Esophagus squamous epithelium (tissue), 5 donors: ENCODE results near the gene CKLF. TPM values are rescaled to one million over a fixed set of nuclear protein-coding genes. Genes with fewer than 3 reads are reported as not detected.

Experiments used
- DNase-seq: peaks from one replicate; lab custom pipeline; 2025; lab: John Stamatoyannopoulos, UW
- H3K27ac ChIP-seq, 4 donors: fragments of 200-600 bp; sonication (generic); one replicate each; pipeline ENCODE4 v1.5.1; 2016 to 2019; ENCODE audit warnings: mild to moderate bottlenecking in 1 of 4
- H3K27me3 ChIP-seq, 4 donors: fragments of 200-600 bp; sonication (generic); 1 replicate in 3 of 4; 2 replicates in 1 of 4; pipeline versions ENCODE4 v1.5.1 to v1.6.0; 2017 to 2021; ENCODE audit warnings: antibody characterized with exemption in 1 of 4
- H3K36me3 ChIP-seq, 3 donors: fragments of 200-600 bp; sonication (generic); one replicate each; pipeline ENCODE4 v1.5.1; 2016 to 2019
- H3K4me1 ChIP-seq, 3 donors: fragments of 200-600 bp; sonication (generic); one replicate each; pipeline ENCODE4 v1.5.1; 2017 to 2019
- H3K4me3 ChIP-seq, 4 donors: fragments of 200-600 bp; sonication (generic); 1 replicate in 3 of 4; 2 replicates in 1 of 4; pipeline ENCODE4 v1.5.1; 2016 to 2019; ENCODE audit warnings: mild to moderate bottlenecking in 2 of 4, moderate library complexity in 1 of 4
- H3K9me3 ChIP-seq, 3 donors: fragments of 200-600 bp; sonication (generic); one replicate each; pipeline ENCODE4 v1.5.1; 2016 to 2019
- POLR2A ChIP-seq, 4 donors: fragments of 450-650 bp; IDR thresholded peaks; one replicate each; pipeline ENCODE4 v1.6.1; 2017; ENCODE audit warnings: antibody characterized with exemption in 4 of 4, mild to moderate bottlenecking in 4 of 4, moderate library complexity in 3 of 4
- WGBS, 2 donors: methylation state at CpG; one replicate each; pipeline ENCODE4 v1.1.5; 2018; 5-methylcytosine and 5-hydroxymethylcytosine counted together
- intact Hi-C: fragments of 100-400 bp; cut with DNase I; formaldehyde crosslinking; loops from one replicate; pipeline ENCODE4 v1.15.0; 2022
- total RNA-seq, 4 donors: library from RNA; depleted of rRNA; stranded (reverse); fragments of >200 nt; gene quantifications; one replicate each; pipeline ENCODE4 v1.1.0, GENCODE V29; 2016
- TF ChIP-seq, protein P1 (sequence below), 6 experiments: fragments of 450-650 bp in 4 of 6; fragments of 200-600 bp in 2 of 6; sonication (generic) in 2 of 6; IDR thresholded peaks; one replicate each; pipeline ENCODE4 v1.5.1; 2016 to 2019; ENCODE audit warnings: antibody characterized with exemption in 6 of 6, mild to moderate bottlenecking in 4 of 6, moderate library complexity in 4 of 6
- donor health status: DM: yes; HTN: yes; CAD: no.

CKLF gene
- total RNA-seq, 4 donors from 2014 or later = 8.6 to 34.1 (median 16.9) TPM

DNA sequence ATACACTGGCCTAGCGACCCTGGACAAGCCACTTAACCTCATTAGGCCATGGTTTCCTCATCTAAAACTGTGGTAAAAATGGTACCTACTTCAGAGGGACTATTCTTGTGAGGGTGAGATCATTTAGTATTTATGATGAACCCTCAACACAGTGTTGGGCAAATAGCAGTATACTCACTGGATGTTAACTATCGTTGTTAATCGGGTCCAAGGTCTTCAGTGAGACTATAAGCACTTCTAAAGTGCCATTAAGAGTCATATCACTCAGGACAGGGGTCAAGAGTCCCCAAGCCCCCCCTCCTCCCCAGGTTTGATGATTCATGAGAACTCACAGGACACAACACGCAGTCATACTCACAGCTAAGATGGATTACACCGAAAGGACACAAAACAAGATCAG, 13.5 kb upstream of the CKLF start:
- intact Hi-C loops = no loop called here
- Histone ChIP-seq H3K27me3 (no peaks in the 10 kb centered on the region), H3K4me3 (no peak overlapping the region), H3K4me1 (peaks cover 0 to 12% (median 0%) of the 10 kb centered on the region in 3 donors), H3K9me3 (no peaks in the 10 kb centered on the region), H3K27ac (no peak overlapping the region), H3K36me3 (peaks cover 0 to 91% (median 4%) of the 10 kb centered on the region in 3 donors)
- TF ChIP-seq, protein P1, sequence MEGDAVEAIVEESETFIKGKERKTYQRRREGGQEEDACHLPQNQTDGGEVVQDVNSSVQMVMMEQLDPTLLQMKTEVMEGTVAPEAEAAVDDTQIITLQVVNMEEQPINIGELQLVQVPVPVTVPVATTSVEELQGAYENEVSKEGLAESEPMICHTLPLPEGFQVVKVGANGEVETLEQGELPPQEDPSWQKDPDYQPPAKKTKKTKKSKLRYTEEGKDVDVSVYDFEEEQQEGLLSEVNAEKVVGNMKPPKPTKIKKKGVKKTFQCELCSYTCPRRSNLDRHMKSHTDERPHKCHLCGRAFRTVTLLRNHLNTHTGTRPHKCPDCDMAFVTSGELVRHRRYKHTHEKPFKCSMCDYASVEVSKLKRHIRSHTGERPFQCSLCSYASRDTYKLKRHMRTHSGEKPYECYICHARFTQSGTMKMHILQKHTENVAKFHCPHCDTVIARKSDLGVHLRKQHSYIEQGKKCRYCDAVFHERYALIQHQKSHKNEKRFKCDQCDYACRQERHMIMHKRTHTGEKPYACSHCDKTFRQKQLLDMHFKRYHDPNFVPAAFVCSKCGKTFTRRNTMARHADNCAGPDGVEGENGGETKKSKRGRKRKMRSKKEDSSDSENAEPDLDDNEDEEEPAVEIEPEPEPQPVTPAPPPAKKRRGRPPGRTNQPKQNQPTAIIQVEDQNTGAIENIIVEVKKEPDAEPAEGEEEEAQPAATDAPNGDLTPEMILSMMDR (IDR thresholded peaks at IDR 0.05) = no peak
- no peak for TF ChIP-seq POLR2A (IDR thresholded peaks at IDR 0.05)
- no peak for DNase-seq
- WGBS, 2 donors = 83 to 85% methylated on average over 2 to 5 of the region's 5 CpGs

DNA sequence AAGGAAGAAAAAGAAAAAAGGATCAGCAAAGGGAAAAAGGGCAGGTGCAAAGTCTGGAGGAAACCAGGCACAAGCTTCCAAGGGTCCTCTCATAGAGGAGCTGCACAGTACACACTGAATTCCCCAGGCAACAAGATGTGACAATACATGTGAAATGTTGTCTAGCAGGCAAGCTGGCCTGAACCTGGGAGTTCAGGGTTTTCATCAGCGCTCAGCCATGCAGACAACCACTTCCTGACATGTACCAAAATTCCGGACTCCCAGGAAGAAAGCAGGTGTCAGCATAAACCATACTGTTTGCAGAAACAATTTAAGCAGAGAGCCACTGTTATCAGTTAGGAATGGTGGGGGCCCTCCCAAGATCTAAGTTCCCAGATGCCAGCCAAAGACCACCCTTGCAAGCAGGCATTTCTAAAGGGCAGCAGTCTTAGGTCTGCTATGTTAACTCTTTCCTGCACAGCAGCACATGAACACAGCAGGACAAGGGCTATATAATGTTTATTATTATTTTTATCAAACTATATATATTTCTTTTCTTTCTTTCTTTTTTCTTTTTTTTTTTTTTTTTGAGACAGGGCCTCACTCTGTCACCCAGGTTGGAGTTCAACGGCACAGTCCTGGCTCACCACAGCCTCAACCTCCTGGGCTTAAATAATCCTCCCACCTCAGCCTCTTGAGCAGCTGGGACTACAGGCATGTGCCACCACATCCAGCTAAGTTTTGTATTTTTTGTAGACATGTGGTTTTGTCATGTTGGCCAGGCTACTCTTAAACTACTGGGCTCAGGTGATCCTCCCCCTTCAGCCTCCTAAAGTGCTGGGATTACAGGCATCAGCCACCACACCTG, 12.5 kb upstream of the CKLF start:
- H3K4me3 ChIP-seq = no peak overlapping the region
- no peak for DNase-seq
- intact Hi-C loops = no loop called here

DNA sequence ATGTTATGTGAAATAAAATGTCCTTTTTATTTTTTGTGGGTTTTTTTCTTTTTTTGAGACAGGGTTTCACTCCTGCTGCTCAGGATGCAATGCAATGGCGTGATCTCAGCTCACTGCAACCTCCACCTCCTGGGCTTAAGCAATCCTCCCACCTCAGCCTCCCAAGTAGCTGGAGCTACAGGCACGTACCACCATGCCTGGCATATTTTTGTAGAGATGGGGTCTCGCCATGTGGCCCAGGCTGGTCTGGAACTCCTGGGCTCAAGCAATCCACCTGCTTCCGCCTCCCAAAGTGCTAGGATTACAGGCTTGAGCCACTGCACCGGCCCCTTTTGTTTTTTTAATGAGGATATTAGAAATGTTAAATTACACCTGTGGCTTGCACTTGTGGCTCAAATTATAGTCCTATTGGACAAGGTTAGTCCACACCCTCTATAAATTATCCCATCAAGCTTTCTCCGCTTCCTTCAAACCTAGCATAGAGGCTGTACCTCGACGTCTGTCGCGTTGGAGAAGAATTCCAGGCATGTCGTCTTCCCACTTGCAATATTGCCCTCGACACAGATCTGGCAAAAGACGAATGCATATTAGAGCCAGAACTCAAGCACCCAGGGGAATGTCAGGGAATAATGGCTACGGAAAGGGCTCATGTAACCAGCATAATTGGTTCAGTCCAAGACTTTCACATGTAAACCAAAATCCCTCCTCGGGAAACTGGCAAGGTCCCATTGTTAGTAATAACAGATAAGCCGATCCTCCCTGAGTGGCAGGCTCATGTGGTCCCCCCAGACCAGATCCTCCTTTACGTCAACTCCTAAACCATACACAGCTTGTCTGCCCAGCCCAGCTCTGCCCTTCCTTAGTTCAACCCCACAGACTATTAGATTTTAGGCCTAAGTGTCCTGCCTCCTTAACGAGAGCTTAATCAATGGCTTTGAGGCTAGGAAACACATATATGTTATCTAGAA, 10.7 kb upstream of the CKLF start:
- no peaks in the 10 kb centered on the region for H3K27me3 ChIP-seq
- 87 to 91% methylated on average over 16 to 18 of the region's 18 CpGs for WGBS, 2 donors
- no peak for DNase-seq
- H3K27ac ChIP-seq = no peak overlapping the region
- TF ChIP-seq POLR2A (IDR thresholded peaks at IDR 0.05) = no peak
- TF ChIP-seq, protein P1 (IDR thresholded peaks at IDR 0.05) = no peak
- H3K36me3 ChIP-seq = peaks cover 0 to 84% (median 0%) of the 10 kb centered on the region in 3 donors
- H3K4me3 ChIP-seq = no peak overlapping the region
- no peaks in the 10 kb centered on the region for H3K9me3 ChIP-seq
- intact Hi-C loops = no loop called here
- peaks cover 0 to 12% (median 0%) of the 10 kb centered on the region in 3 donors for H3K4me1 ChIP-seq

More for the DNA sequence above, 12.5 kb upstream of the CKLF start:
- H3K27ac ChIP-seq = no peak overlapping the region
- no peak for TF ChIP-seq POLR2A (IDR thresholded peaks at IDR 0.05)
- TF ChIP-seq, protein P1 (IDR thresholded peaks at IDR 0.05) = no peak
- H3K4me1 ChIP-seq = peaks cover 0 to 12% (median 0%) of the 10 kb centered on the region in 3 donors
- H3K36me3 ChIP-seq = peaks cover 0 to 91% (median 4%) of the 10 kb centered on the region in 3 donors
- 49 to 63% methylated on average over 3 of the region's 3 CpGs for WGBS, 2 donors
- no peaks in the 10 kb centered on the region for H3K27me3 ChIP-seq
- no peaks in the 10 kb centered on the region for H3K9me3 ChIP-seq

DNA sequence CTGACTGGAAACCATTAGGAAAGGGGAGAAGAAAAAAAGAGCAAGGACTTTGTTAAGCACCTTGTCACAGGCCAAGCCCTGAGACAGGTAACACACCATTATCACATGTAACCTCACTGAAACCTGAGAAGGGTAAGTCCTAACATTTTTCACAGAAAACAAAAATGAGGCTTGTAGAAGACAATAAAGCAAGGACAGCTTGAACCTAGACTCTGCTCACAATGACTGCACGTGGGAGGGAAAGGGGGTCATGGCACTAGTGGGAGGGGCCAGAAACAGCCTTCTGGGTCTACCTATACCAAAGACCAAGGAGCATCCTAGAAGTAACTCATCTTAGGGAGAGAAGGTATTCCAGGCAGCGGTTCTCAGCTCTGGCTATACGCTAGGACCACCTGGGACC, 10.0 kb upstream of the CKLF start:
- H3K36me3 ChIP-seq = peaks cover 0 to 82% (median 0%) of the 10 kb centered on the region in 3 donors
- peaks cover 0 to 17% (median 0%) of the 10 kb centered on the region in 3 donors for H3K4me1 ChIP-seq
- no peaks in the 10 kb centered on the region for H3K9me3 ChIP-seq
- no peak overlapping the region for H3K27ac ChIP-seq
- no peaks in the 10 kb centered on the region for H3K27me3 ChIP-seq
- TF ChIP-seq, protein P1 (IDR thresholded peaks at IDR 0.05) = no peak
- TF ChIP-seq POLR2A (IDR thresholded peaks at IDR 0.05) = no peak
- H3K4me3 ChIP-seq = no peak overlapping the region
- DNase-seq = no peak
- intact Hi-C loops = no loop called here
- 94 to 100% methylated on average over 3 of the region's 3 CpGs for WGBS, 2 donors
